HG02970 (cell line): ENCODE measurements around the gene DACH1.
"Not testable (repeated sequence)": the region's sequence is repeated elsewhere in the genome, so short reads cannot be mapped to it uniquely, and the experiment has no call there.

Source experiments
- ATAC-seq: cut with Tn5 transposase; IDR thresholded peaks from one replicate; pipeline ENCODE4 v1.9.1; 2021; ENCODE audit warnings: mild to moderate bottlenecking, moderate library complexity, moderate number of reproducible peaks; ENCODE audit not compliant: unreplicated experiment, low FRiP score

Gene DACH1

GRCh38 chr13:71866335-71867130 lies 471 bp downstream of the DACH1 start:
- ATAC-seq: no peak

GRCh38 chr13:71865874-71866334 lies 1.1 kb downstream of the DACH1 start:
- ATAC-seq: no peak

GRCh38 chr13:71864986-71865873 lies 1.8 kb downstream of the DACH1 start:
- no peak for ATAC-seq

GRCh38 chr13:71864094-71864985 lies 2.7 kb downstream of the DACH1 start:
- ATAC-seq: no peak

- ATAC-seq: no peak
Observed at GRCh38 chr13:71863254-71863865, 3.6 kb downstream of the DACH1 start.

- ATAC-seq: no peak
Observed at GRCh38 chr13:71862459-71862943, 4.5 kb downstream of the DACH1 start.

- ATAC-seq: no peak
Observed at GRCh38 chr13:71861769-71862458, 5.1 kb downstream of the DACH1 start.

- no peak for ATAC-seq
Observed at GRCh38 chr13:71860547-71861138, 6.4 kb downstream of the DACH1 start.

- ATAC-seq: no peak
Observed at GRCh38 chr13:71858647-71859046, 8.4 kb downstream of the DACH1 start.

GRCh38 chr13:71856548-71857043 lies 10.4 kb downstream of the DACH1 start:
- ATAC-seq: no peak

- ATAC-seq: no peak
Observed at GRCh38 chr13:71854401-71854800, 12.6 kb downstream of the DACH1 start.

- no peak for ATAC-seq
Observed at GRCh38 chr13:71853725-71854124, 13.3 kb downstream of the DACH1 start.

- no peak for ATAC-seq
Observed at GRCh38 chr13:71852736-71853135, 14.3 kb downstream of the DACH1 start.

- ATAC-seq: no peak
Observed at GRCh38 chr13:71851498-71852409, 15.2 kb downstream of the DACH1 start.

- no peak for ATAC-seq
Observed at GRCh38 chr13:71842003-71842402, 25.0 kb downstream of the DACH1 start.

- ATAC-seq: no peak
Observed at GRCh38 chr13:71838842-71839241, 28.2 kb downstream of the DACH1 start.

- not testable (repeated sequence) for ATAC-seq
Observed at GRCh38 chr13:71837582-71837981, 29.4 kb downstream of the DACH1 start.

- ATAC-seq: no peak
Observed at GRCh38 chr13:71831716-71832115, 35.3 kb downstream of the DACH1 start.
